Esophagus muscularis mucosa (tissue), 4 donors: Measurements from ENCODE around the gene KCNH3. TPM values are rescaled to one million over a fixed set of nuclear protein-coding genes. Genes with fewer than 3 reads are reported as not detected.

Experiments
- DNase-seq: peaks from one replicate; pipeline ENCODE4 v3.0.0-alpha.2; 2017; ENCODE audit errors: extremely low spot score
- H3K27ac ChIP-seq, 4 donors: fragments of 200-600 bp; sonication (generic); replicated peaks in 1 of 4; 1 replicate in 3 of 4; 2 replicates in 1 of 4; pipeline ENCODE4 v1.5.1; 2016 to 2019; ENCODE audit warnings: mild to moderate bottlenecking in 1 of 4
- H3K27me3 ChIP-seq, 4 donors: fragments of 200-600 bp; sonication (generic); one replicate each; pipeline versions ENCODE4 v1.5.1 to v1.6.0; 2016 to 2019
- H3K36me3 ChIP-seq, 4 donors: fragments of 200-600 bp; sonication (generic); one replicate each; pipeline ENCODE4 v1.5.1; 2016 to 2019
- H3K4me1 ChIP-seq, 4 donors: fragments of 200-600 bp; sonication (generic); one replicate each; pipeline ENCODE4 v1.5.1; 2016 to 2019
- H3K4me3 ChIP-seq, 4 donors: fragments of 200-600 bp; sonication (generic); 1 replicate in 2 of 4; 2 replicates in 2 of 4; pipeline ENCODE4 v1.5.1; 2016 to 2019; ENCODE audit warnings: mild to moderate bottlenecking in 4 of 4, moderate library complexity in 1 of 4
- H3K9me3 ChIP-seq, 4 donors: fragments of 200-600 bp; sonication (generic); 1 replicate in 3 of 4; 2 replicates in 1 of 4; pipeline ENCODE4 v1.5.1; 2016 to 2019
- EP300 ChIP-seq: sonication (generic); formaldehyde crosslinking; IDR thresholded peaks from one replicate; pipeline ENCODE4 v1.6.1; 2017; ENCODE audit warnings: antibody characterized with exemption
- POLR2A ChIP-seq: fragments of 450-650 bp; IDR thresholded peaks from one replicate; pipeline ENCODE4 v1.6.1; 2017; ENCODE audit warnings: antibody characterized with exemption, moderate library complexity, mild to moderate bottlenecking, low read depth
- POLR2AphosphoS5 ChIP-seq, 2 donors: sonication (generic); formaldehyde crosslinking; IDR thresholded peaks; one replicate each; pipeline ENCODE4 v1.6.1; 2017; ENCODE audit warnings: antibody characterized with exemption in 2 of 2
- WGBS: methylation state at CpG from one replicate; pipeline ENCODE4 v1.1.5; 2018; 5-methylcytosine and 5-hydroxymethylcytosine counted together
- intact Hi-C: fragments of 100-400 bp; cut with DNase I; formaldehyde crosslinking; loops from one replicate; pipeline ENCODE4 v1.15.1; 2023
- total RNA-seq, 4 donors: library from RNA; depleted of rRNA; stranded (reverse); fragments of >200 nt; gene quantifications; one replicate each; pipeline versions ENCODE4 v1.1.0 to v1.2.1, GENCODE V29; 2016
- TF ChIP-seq, protein P1 (sequence below), 3 experiments: fragments of 200-600 bp in 2 of 3; fragments of 450-650 bp in 1 of 3; sonication (generic) in 2 of 3; IDR thresholded peaks; one replicate each; pipeline ENCODE4 v1.5.1; 2017 to 2019; ENCODE audit warnings: antibody characterized with exemption in 3 of 3, mild to moderate bottlenecking in 2 of 3, moderate library complexity in 1 of 3

Gene KCNH3
- total RNA-seq, 4 donors from 2014 or later = 0.34 to 0.66 (median 0.65) TPM; not detected in 1

DNA sequence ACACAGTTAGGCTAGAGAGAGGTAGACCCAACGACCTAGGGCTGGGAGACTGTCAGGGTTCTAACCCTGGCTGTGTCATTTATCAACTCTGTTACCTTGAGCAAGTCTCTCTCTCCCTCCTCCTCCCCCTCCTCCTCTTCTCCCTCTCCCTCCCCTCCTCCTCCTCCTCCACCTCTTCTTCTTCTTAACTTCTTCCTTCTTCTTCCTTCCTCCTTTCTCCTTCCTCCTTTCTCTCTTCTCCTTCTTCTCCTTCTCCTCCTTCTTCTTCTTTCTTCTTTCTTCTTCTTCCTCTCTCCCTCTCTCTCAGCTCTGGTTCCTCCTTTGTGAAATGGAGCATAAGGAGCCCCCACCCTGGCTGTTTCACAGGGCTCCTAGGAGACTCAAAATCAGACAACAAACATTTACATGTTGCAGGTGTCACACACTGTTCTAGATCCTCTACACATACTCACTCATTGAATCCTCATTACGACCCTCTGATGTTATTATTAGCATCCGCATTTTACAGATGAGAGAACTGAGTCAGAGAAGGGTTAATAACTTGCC lies 2.2 kb upstream of the KCNH3 start:
- no peak overlapping the region for H3K4me3 ChIP-seq
- TF ChIP-seq, protein P1, sequence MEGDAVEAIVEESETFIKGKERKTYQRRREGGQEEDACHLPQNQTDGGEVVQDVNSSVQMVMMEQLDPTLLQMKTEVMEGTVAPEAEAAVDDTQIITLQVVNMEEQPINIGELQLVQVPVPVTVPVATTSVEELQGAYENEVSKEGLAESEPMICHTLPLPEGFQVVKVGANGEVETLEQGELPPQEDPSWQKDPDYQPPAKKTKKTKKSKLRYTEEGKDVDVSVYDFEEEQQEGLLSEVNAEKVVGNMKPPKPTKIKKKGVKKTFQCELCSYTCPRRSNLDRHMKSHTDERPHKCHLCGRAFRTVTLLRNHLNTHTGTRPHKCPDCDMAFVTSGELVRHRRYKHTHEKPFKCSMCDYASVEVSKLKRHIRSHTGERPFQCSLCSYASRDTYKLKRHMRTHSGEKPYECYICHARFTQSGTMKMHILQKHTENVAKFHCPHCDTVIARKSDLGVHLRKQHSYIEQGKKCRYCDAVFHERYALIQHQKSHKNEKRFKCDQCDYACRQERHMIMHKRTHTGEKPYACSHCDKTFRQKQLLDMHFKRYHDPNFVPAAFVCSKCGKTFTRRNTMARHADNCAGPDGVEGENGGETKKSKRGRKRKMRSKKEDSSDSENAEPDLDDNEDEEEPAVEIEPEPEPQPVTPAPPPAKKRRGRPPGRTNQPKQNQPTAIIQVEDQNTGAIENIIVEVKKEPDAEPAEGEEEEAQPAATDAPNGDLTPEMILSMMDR (IDR thresholded peaks at IDR 0.05) = no peak
- TF ChIP-seq EP300 (no peak), POLR2AphosphoS5 (IDR thresholded peaks at IDR 0.05) (no peak), POLR2A (no peak)
- WGBS = 54% methylated on average over 3 of the region's 3 CpGs
- peaks cover 14 to 27% (median 23%) of the 10 kb centered on the region in 4 donors for H3K4me1 ChIP-seq
- peaks cover 6 to 59% (median 25%) of the 10 kb centered on the region in 4 donors for H3K27me3 ChIP-seq
- DNase-seq = no peak
- intact Hi-C loops = no loop called here
- H3K36me3 ChIP-seq = no peaks in the 10 kb centered on the region
- H3K27ac ChIP-seq = no peak overlapping the region
- H3K9me3 ChIP-seq = no peaks in the 10 kb centered on the region

DNA sequence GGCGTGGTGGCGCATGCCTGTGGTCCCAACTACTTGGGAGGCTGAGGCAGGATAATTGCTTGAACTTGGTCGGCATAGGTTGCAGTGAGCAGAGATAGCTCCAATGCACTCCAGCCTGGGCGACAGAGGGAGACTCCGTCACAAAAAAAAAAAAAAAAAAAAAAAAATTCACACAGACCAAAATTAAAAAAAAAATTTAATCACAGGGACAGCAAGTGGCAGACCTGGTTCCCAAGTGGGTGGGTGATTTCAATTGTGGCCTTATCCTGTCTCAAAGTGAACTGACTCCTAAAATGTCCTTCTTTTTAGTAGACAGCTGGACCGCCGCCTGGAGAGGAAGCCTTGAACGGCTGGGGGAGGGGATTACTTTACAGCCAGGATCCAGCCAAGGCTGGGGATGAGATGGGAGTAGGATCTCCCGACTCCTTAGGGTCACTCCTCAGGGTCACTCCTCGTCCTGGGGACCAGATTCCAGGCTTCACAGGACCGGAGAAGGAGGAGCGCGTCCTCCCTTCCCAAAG lies 1.5 kb upstream of the KCNH3 start:
- no peak for DNase-seq
- 29% methylated on average over 13 of the region's 13 CpGs for WGBS

GRCh38 chr12:49537752-49538509 lies 899 bp upstream of the KCNH3 start:
- under 1% methylated on average over 39 of the region's 61 CpGs for WGBS
- Histone ChIP-seq H3K4me1 (peaks cover 14 to 27% (median 23%) of the 10 kb centered on the region in 4 donors), H3K27ac (no peak overlapping the region), H3K9me3 (no peaks in the 10 kb centered on the region), H3K4me3 (peak overlapping the region; percentile 50 to 67 (median 54)), H3K36me3 (no peaks in the 10 kb centered on the region), H3K27me3 (peaks cover 6 to 59% (median 25%) of the 10 kb centered on the region in 4 donors)
- intact Hi-C loops = no loop called here
- DNase-seq = no peak
- TF ChIP-seq, protein P1 (IDR thresholded peaks at IDR 0.05) = no peak
- no peak for TF ChIP-seq POLR2A
- no peak for TF ChIP-seq POLR2AphosphoS5 (IDR thresholded peaks at IDR 0.05)
- no peak for TF ChIP-seq EP300

More for the DNA sequence above, 1.5 kb upstream of the KCNH3 start:
- H3K27me3 ChIP-seq = peaks cover 6 to 59% (median 25%) of the 10 kb centered on the region in 4 donors
- no peak overlapping the region for H3K27ac ChIP-seq
- H3K9me3 ChIP-seq = no peaks in the 10 kb centered on the region
- H3K4me3 ChIP-seq = peak overlapping the region; percentile 50 to 67 (median 54)
- peaks cover 14 to 27% (median 23%) of the 10 kb centered on the region in 4 donors for H3K4me1 ChIP-seq
- intact Hi-C loops = no loop called here
- no peaks in the 10 kb centered on the region for H3K36me3 ChIP-seq
- TF ChIP-seq POLR2AphosphoS5 (IDR thresholded peaks at IDR 0.05) = no peak
- TF ChIP-seq, protein P1 (IDR thresholded peaks at IDR 0.05) = no peak
- no peak for TF ChIP-seq POLR2A
- TF ChIP-seq EP300 = no peak

DNA sequence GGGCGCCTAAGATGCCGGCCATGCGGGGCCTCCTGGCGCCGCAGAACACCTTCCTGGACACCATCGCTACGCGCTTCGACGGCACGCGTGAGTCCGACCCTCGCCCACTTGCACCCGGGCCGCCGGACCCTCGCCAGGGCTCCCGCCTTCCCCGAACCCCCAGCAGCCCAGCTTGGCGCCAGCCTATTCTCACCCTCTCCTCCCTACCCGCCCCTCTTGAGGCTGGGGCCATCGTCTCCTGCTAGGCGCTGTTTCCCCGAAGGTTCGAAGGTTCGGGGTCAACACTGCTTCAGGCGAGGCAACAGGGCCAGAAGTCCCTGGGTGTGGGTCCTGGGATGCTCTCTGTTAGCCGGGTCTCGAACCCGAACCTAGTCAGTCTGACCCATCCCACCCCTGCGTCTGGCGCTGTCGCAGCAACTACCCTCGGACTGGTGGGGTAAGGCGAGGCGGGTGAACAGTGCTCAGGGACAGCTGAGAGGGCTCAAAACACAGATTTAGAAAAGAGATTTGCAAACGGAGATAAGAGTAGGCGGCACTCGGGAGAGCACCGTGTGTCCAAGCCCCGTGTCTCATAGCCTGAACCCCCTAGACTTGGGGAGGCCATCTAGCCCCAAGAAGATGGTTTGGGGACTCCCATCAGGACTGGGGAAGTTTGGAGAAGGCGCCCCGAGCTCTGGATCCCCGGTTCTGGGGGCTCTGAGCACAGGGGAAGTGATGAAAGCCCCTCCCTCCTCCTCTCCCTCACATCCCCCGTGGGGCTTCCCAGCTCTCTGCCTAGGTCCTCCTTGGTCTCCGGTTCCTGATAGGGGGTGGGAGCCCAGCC lies 787 bp downstream of the KCNH3 start:
- no peak overlapping the region for H3K27ac ChIP-seq
- H3K4me3 ChIP-seq = peak overlapping the region; percentile 50 to 67 (median 54)
- H3K9me3 ChIP-seq = no peaks in the 10 kb centered on the region
- H3K27me3 ChIP-seq = peaks cover 6 to 71% (median 25%) of the 10 kb centered on the region in 4 donors
- 27% methylated on average over 32 of the region's 47 CpGs for WGBS
- H3K36me3 ChIP-seq = no peaks in the 10 kb centered on the region
- DNase-seq = no peak
- intact Hi-C loops = no loop called here
- no peak for TF ChIP-seq POLR2AphosphoS5 (IDR thresholded peaks at IDR 0.05)
- no peak for TF ChIP-seq POLR2A
- TF ChIP-seq, protein P1 (IDR thresholded peaks at IDR 0.05) = no peak
- no peak for TF ChIP-seq EP300
- H3K4me1 ChIP-seq = peaks cover 14 to 27% (median 23%) of the 10 kb centered on the region in 4 donors
